ENCODE measurements around the gene PTTG1IP.

Gene PTTG1IP

GRCh38 chr21:44873356-44874239 is at the start of gene PTTG1IP:
TSS of gene PTTG1IP (minus strand) at chr21:44873690. CDS start at chr21:44873616, 74 bp downstream.
- peak within 1 kb of the TSS; percentile 91 for H3K4me3 ChIP-seq (ENCODE audit: low read length)
- no peaks in the 10 kb centered on the region for H3K9me3 ChIP-seq (ENCODE audit: control insufficient read depth, low read depth, low read length)
- H3K27ac ChIP-seq (ENCODE audit: low read length), result no peak within 1 kb of the TSS
- H3K36me3 ChIP-seq (ENCODE audit: control insufficient read depth, low read depth, low read length), result no peaks in the 10 kb centered on the region
- H3K27me3 ChIP-seq (ENCODE audit: control insufficient read depth, insufficient read depth, low read length), result peaks cover 29% of the 10 kb centered on the region
- peak within 1 kb of the TSS; percentile 80 for H3K9ac ChIP-seq (ENCODE audit: low read length)
- peaks cover 10% of the 10 kb centered on the region for H3K4me1 ChIP-seq (ENCODE audit: control insufficient read depth, low read depth, low read length)

GRCh38 chr21:44921928-44922327 is 48.4 kb upstream of the PTTG1IP start:
- Histone ChIP-seq H3K4me1 (ENCODE audit: control insufficient read depth, low read depth, low read length) (peaks cover 3% of the 10 kb centered on the region), H3K9me3 (ENCODE audit: control insufficient read depth, low read depth, low read length) (no peaks in the 10 kb centered on the region), H3K9ac (ENCODE audit: low read length) (no peak overlapping the region), H3K36me3 (ENCODE audit: control insufficient read depth, low read depth, low read length) (no peaks in the 10 kb centered on the region), H3K27me3 (ENCODE audit: control insufficient read depth, insufficient read depth, low read length) (peaks cover 89% of the 10 kb centered on the region), H3K27ac (ENCODE audit: low read length) (no peak overlapping the region), H3K4me3 (ENCODE audit: low read length) (no peak overlapping the region)

- Histone ChIP-seq H3K36me3 (ENCODE audit: control insufficient read depth, low read depth, low read length) (no peaks in the 10 kb centered on the region), H3K27ac (ENCODE audit: low read length) (no peak within 1 kb of the TSS), H3K9me3 (ENCODE audit: control insufficient read depth, low read depth, low read length) (no peaks in the 10 kb centered on the region), H3K27me3 (ENCODE audit: control insufficient read depth, insufficient read depth, low read length) (peaks cover 83% of the 10 kb centered on the region), H3K4me3 (ENCODE audit: low read length) (peak within 1 kb of the TSS; percentile 55), H3K9ac (ENCODE audit: low read length) (no peak within 1 kb of the TSS), H3K4me1 (ENCODE audit: control insufficient read depth, low read depth, low read length) (no peaks in the 10 kb centered on the region)
Measured at GRCh38 chr21:44920694-44921604, 47.5 kb upstream of the PTTG1IP start, which contains the start of gene ITGB2. TSS of gene ITGB2 (minus strand) at chr21:44920899. CDS start at chr21:44910782, 10,117 bp downstream.

- peak overlapping the region; percentile 55 for H3K4me3 ChIP-seq (ENCODE audit: low read length)
- no peaks in the 10 kb centered on the region for H3K36me3 ChIP-seq (ENCODE audit: control insufficient read depth, low read depth, low read length)
- peaks cover 83% of the 10 kb centered on the region for H3K27me3 ChIP-seq (ENCODE audit: control insufficient read depth, insufficient read depth, low read length)
- no peaks in the 10 kb centered on the region for H3K9me3 ChIP-seq (ENCODE audit: control insufficient read depth, low read depth, low read length)
- H3K9ac ChIP-seq (ENCODE audit: low read length), result no peak overlapping the region
- H3K4me1 ChIP-seq (ENCODE audit: control insufficient read depth, low read depth, low read length), result no peaks in the 10 kb centered on the region
- no peak overlapping the region for H3K27ac ChIP-seq (ENCODE audit: low read length)
Measured at GRCh38 chr21:44919913-44920693, 46.6 kb upstream of the PTTG1IP start.

- no peaks in the 10 kb centered on the region for H3K9me3 ChIP-seq (ENCODE audit: control insufficient read depth, low read depth, low read length)
- H3K27ac ChIP-seq (ENCODE audit: low read length), result no peak overlapping the region
- peak overlapping the region; percentile 55 for H3K4me3 ChIP-seq (ENCODE audit: low read length)
- no peaks in the 10 kb centered on the region for H3K36me3 ChIP-seq (ENCODE audit: control insufficient read depth, low read depth, low read length)
- peaks cover 76% of the 10 kb centered on the region for H3K27me3 ChIP-seq (ENCODE audit: control insufficient read depth, insufficient read depth, low read length)
- no peak overlapping the region for H3K9ac ChIP-seq (ENCODE audit: low read length)
- H3K4me1 ChIP-seq (ENCODE audit: control insufficient read depth, low read depth, low read length), result no peaks in the 10 kb centered on the region
Measured at GRCh38 chr21:44919111-44919912, 45.8 kb upstream of the PTTG1IP start.

GRCh38 chr21:44918581-44919033 is 45.1 kb upstream of the PTTG1IP start:
- Histone ChIP-seq H3K9ac (ENCODE audit: low read length) (no peak overlapping the region), H3K27ac (ENCODE audit: low read length) (no peak overlapping the region), H3K4me1 (ENCODE audit: control insufficient read depth, low read depth, low read length) (no peaks in the 10 kb centered on the region), H3K4me3 (ENCODE audit: low read length) (peak overlapping the region; percentile 55), H3K36me3 (ENCODE audit: control insufficient read depth, low read depth, low read length) (no peaks in the 10 kb centered on the region), H3K9me3 (ENCODE audit: control insufficient read depth, low read depth, low read length) (no peaks in the 10 kb centered on the region), H3K27me3 (ENCODE audit: control insufficient read depth, insufficient read depth, low read length) (peaks cover 69% of the 10 kb centered on the region)

- Histone ChIP-seq H3K4me1 (ENCODE audit: control insufficient read depth, low read depth, low read length) (no peaks in the 10 kb centered on the region), H3K36me3 (ENCODE audit: control insufficient read depth, low read depth, low read length) (no peaks in the 10 kb centered on the region), H3K27me3 (ENCODE audit: control insufficient read depth, insufficient read depth, low read length) (peaks cover 64% of the 10 kb centered on the region), H3K27ac (ENCODE audit: low read length) (no peak overlapping the region), H3K4me3 (ENCODE audit: low read length) (no peak overlapping the region), H3K9me3 (ENCODE audit: control insufficient read depth, low read depth, low read length) (no peaks in the 10 kb centered on the region), H3K9ac (ENCODE audit: low read length) (no peak overlapping the region)
Measured at GRCh38 chr21:44918107-44918470, 44.6 kb upstream of the PTTG1IP start.

- no peaks in the 10 kb centered on the region for H3K9me3 ChIP-seq (ENCODE audit: control insufficient read depth, low read depth, low read length)
- H3K4me3 ChIP-seq (ENCODE audit: low read length), result no peak overlapping the region
- H3K27ac ChIP-seq (ENCODE audit: low read length), result no peak overlapping the region
- H3K4me1 ChIP-seq (ENCODE audit: control insufficient read depth, low read depth, low read length), result no peaks in the 10 kb centered on the region
- no peak overlapping the region for H3K9ac ChIP-seq (ENCODE audit: low read length)
- peaks cover 59% of the 10 kb centered on the region for H3K27me3 ChIP-seq (ENCODE audit: control insufficient read depth, insufficient read depth, low read length)
- no peaks in the 10 kb centered on the region for H3K36me3 ChIP-seq (ENCODE audit: control insufficient read depth, low read depth, low read length)
Measured at GRCh38 chr21:44917446-44918106, 44.1 kb upstream of the PTTG1IP start.

- Histone ChIP-seq H3K4me1 (ENCODE audit: control insufficient read depth, low read depth, low read length) (no peaks in the 10 kb centered on the region), H3K27me3 (ENCODE audit: control insufficient read depth, insufficient read depth, low read length) (peaks cover 53% of the 10 kb centered on the region)
Measured at GRCh38 chr21:44916965-44917364, 43.5 kb upstream of the PTTG1IP start.

GRCh38 chr21:44914176-44914874 is 40.8 kb upstream of the PTTG1IP start:
- H3K36me3 ChIP-seq (ENCODE audit: control insufficient read depth, low read depth, low read length), result no peaks in the 10 kb centered on the region
- no peaks in the 10 kb centered on the region for H3K4me1 ChIP-seq (ENCODE audit: control insufficient read depth, low read depth, low read length)
- H3K27ac ChIP-seq (ENCODE audit: low read length), result no peak overlapping the region
- H3K4me3 ChIP-seq (ENCODE audit: low read length), result no peak overlapping the region
- no peak overlapping the region for H3K9ac ChIP-seq (ENCODE audit: low read length)
- peaks cover 27% of the 10 kb centered on the region for H3K27me3 ChIP-seq (ENCODE audit: control insufficient read depth, insufficient read depth, low read length)
- no peaks in the 10 kb centered on the region for H3K9me3 ChIP-seq (ENCODE audit: control insufficient read depth, low read depth, low read length)

More at GRCh38 chr21:44916965-44917364, 43.5 kb upstream of the PTTG1IP start:
- Histone ChIP-seq H3K27ac (ENCODE audit: low read length) (no peak overlapping the region), H3K4me3 (ENCODE audit: low read length) (no peak overlapping the region), H3K9me3 (ENCODE audit: control insufficient read depth, low read depth, low read length) (no peaks in the 10 kb centered on the region), H3K9ac (ENCODE audit: low read length) (no peak overlapping the region), H3K36me3 (ENCODE audit: control insufficient read depth, low read depth, low read length) (no peaks in the 10 kb centered on the region)

Measured in iPS-18a (cell line).